ENCODE results near the gene MIX23.

DNA sequence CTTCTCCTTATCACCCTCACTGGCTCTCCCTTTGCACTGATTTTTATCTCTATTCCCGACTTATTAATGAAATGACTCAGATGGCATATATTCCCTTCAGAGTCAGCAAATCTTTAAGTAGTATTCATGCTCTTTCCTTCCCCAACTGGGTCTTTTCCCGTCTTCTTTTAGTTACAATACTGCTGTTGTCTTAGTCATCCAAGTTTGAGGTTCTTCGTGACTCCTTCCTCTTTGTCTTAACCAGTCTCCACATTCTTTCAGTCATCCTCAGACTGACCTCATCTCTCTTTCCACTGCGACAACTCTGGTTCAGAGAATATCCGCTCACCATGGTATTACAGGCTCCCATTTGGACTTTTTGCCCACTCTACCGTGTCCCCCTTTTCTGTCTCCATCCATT lies 20.5 kb upstream of the MIX23 start:
- TF ChIP-seq EP300 (IDR thresholded peaks at IDR 0.05) (no peak), POLR2A (IDR thresholded peaks at IDR 0.05) (no peak), POLR2AphosphoS5 (IDR thresholded peaks at IDR 0.05) (no peak)
- TF ChIP-seq, protein P1, sequence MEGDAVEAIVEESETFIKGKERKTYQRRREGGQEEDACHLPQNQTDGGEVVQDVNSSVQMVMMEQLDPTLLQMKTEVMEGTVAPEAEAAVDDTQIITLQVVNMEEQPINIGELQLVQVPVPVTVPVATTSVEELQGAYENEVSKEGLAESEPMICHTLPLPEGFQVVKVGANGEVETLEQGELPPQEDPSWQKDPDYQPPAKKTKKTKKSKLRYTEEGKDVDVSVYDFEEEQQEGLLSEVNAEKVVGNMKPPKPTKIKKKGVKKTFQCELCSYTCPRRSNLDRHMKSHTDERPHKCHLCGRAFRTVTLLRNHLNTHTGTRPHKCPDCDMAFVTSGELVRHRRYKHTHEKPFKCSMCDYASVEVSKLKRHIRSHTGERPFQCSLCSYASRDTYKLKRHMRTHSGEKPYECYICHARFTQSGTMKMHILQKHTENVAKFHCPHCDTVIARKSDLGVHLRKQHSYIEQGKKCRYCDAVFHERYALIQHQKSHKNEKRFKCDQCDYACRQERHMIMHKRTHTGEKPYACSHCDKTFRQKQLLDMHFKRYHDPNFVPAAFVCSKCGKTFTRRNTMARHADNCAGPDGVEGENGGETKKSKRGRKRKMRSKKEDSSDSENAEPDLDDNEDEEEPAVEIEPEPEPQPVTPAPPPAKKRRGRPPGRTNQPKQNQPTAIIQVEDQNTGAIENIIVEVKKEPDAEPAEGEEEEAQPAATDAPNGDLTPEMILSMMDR (IDR thresholded peaks at IDR 0.05): no peak

Measured in suprapubic skin (tissue), 4 donors.